H1 (cell line): Measurements from ENCODE around the gene CDC42EP2. TPM values are rescaled to one million over a fixed set of nuclear protein-coding genes. Genes with fewer than 3 reads are reported as not detected.

Experiments used
- CTCF ChIA-PET: fragments of 300-600 bp; sonication (Branson Sonifier 250); formaldehyde crosslinking; loops from one replicate; lab custom pipeline; 2021; ENCODE audit not compliant: partially characterized antibody; lab: Charles Lee
- POLR2A ChIA-PET: fragments of 300-600 bp; sonication (Branson Sonifier 250); formaldehyde crosslinking; loops from one replicate; lab custom pipeline; 2021; ENCODE audit warnings: inconsistent platforms; ENCODE audit not compliant: partially characterized antibody; lab: Charles Lee
- DNase-seq, 2 experiments: peaks; one replicate each; pipeline versions ENCODE4 v3.0.0 to v3.0.0-alpha.2; 2010 to 2022; ENCODE audit warnings: low spot score in 2 of 2, low read depth in 1 of 2, mixed read lengths in 1 of 2
- FAIRE-seq: peaks from 2 replicates; lab custom pipeline; 2011; peaks lifted over from hg19 to GRCh38; lab: Jason Lieb, UNC
- H2AFZ ChIP-seq: 2 replicates; pipeline ENCODE4 v1.8.1; 2012; ENCODE audit warnings: low read length, inconsistent platforms
- H2AK5ac ChIP-seq: 2 replicates; pipeline ENCODE4 v1.6.1; 2013; ENCODE audit warnings: low read depth, low read length
- H2BK120ac ChIP-seq: replicated peaks from 2 replicates; pipeline ENCODE3; 2013; ENCODE audit warnings: low read depth, low read length, inconsistent platforms
- H2BK12ac ChIP-seq: 2 replicates; pipeline ENCODE4 v1.6.1; 2013; ENCODE audit warnings: low read depth, low read length
- H2BK15ac ChIP-seq: 2 replicates; pipeline ENCODE4 v1.6.1; 2013; ENCODE audit warnings: low read length
- H2BK20ac ChIP-seq: 2 replicates; pipeline ENCODE4 v1.6.1; 2013; ENCODE audit warnings: low read length
- H2BK5ac ChIP-seq: 2 replicates; pipeline ENCODE4 v1.6.1; 2013; ENCODE audit warnings: low read depth, low read length
- H3K14ac ChIP-seq: 2 replicates; pipeline ENCODE4 v1.6.1; 2013; ENCODE audit warnings: inconsistent platforms; ENCODE audit not compliant: insufficient read length
- H3K18ac ChIP-seq: 2 replicates; pipeline ENCODE4 v1.6.1; 2013; ENCODE audit warnings: low read length; ENCODE audit errors: extremely low read depth
- H3K23ac ChIP-seq: 2 replicates; pipeline ENCODE4 v1.6.1; 2013; ENCODE audit warnings: inconsistent platforms; ENCODE audit not compliant: insufficient read length
- H3K23me2 ChIP-seq: 2 replicates; pipeline ENCODE4 v1.6.1; 2013; ENCODE audit warnings: low read depth, low read length
- H3K27ac ChIP-seq: 2 replicates; pipeline ENCODE4 v1.6.1; 2011; ENCODE audit warnings: low read depth, low read length, inconsistent platforms
- H3K27me3 ChIP-seq, 4 experiments: replicated peaks in 1 of 4; 1 replicate in 1 of 4; 2 replicates in 3 of 4; pipeline versions ENCODE4 v1.6.1 to v1.8.1; 2011 to 2013; ENCODE audit warnings: low read length in 3 of 4, mild to moderate bottlenecking in 3 of 4, inconsistent platforms in 2 of 4, mixed read lengths in 2 of 4, moderate library complexity in 1 of 4; ENCODE audit not compliant: control insufficient read depth in 3 of 4, insufficient read depth in 3 of 4; ENCODE audit errors: extremely low read depth in 1 of 4
- H3K36me3 ChIP-seq, 4 experiments: 2 replicates each; pipeline versions ENCODE4 v1.6.1 to v1.8.1; 2011 to 2013; ENCODE audit warnings: mild to moderate bottlenecking in 4 of 4, low read length in 3 of 4, moderate library complexity in 2 of 4, control low read depth in 1 of 4, inconsistent platforms in 1 of 4; ENCODE audit not compliant: insufficient read depth in 4 of 4, control insufficient read depth in 2 of 4
- H3K4ac ChIP-seq: replicated peaks from 2 replicates; pipeline ENCODE3; 2013; ENCODE audit warnings: low read length, low read depth, mixed read lengths, inconsistent platforms; ENCODE audit not compliant: insufficient read length
- H3K4me1 ChIP-seq, 4 experiments: replicated peaks in 1 of 4; 1 replicate in 1 of 4; 2 replicates in 3 of 4; pipeline versions ENCODE4 v1.6.1 to v1.8.1; 2011 to 2013; ENCODE audit warnings: low read length in 3 of 4, inconsistent platforms in 2 of 4, mixed read lengths in 1 of 4; ENCODE audit not compliant: insufficient read depth in 4 of 4, control insufficient read depth in 3 of 4
- H3K4me2 ChIP-seq, 2 experiments: 2 replicates each; pipeline versions ENCODE4 v1.6.1 to v1.8.1; 2011 to 2013; ENCODE audit warnings: low read depth in 2 of 2, low read length in 2 of 2, control low read depth in 1 of 2, inconsistent platforms in 1 of 2, mild to moderate bottlenecking in 1 of 2; ENCODE audit not compliant: insufficient read depth in 1 of 2
- H3K4me3 ChIP-seq, 4 experiments: fragments of 200-600, 300-600 bp in 1 of 4; sonication (generic), shearing (Covaris generic), sonication (Bioruptor Twin) in 1 of 4; 2 replicates each; pipeline versions ENCODE4 v1.5.1 to v1.8.1; 2011 to 2016; ENCODE audit warnings: low read length in 4 of 4, low read depth in 3 of 4, control low read depth in 2 of 4, inconsistent platforms in 2 of 4, mild to moderate bottlenecking in 2 of 4, mixed read lengths in 1 of 4, moderate library complexity in 1 of 4; ENCODE audit not compliant: insufficient read depth in 2 of 4; ENCODE audit errors: extremely low read depth in 1 of 4
- H3K56ac ChIP-seq: replicated peaks from 2 replicates; pipeline ENCODE3; 2013; ENCODE audit warnings: low read depth, mild to moderate bottlenecking, mixed read lengths, low read length, inconsistent platforms; ENCODE audit not compliant: insufficient read length
- H3K79me1 ChIP-seq: 2 replicates; pipeline ENCODE4 v1.6.1; 2013; ENCODE audit warnings: low read depth, low read length, control low read depth
- H3K79me2 ChIP-seq, 2 experiments: 2 replicates each; pipeline versions ENCODE4 v1.6.1 to v1.8.1; 2012 to 2013; ENCODE audit warnings: low read length in 2 of 2, mild to moderate bottlenecking in 2 of 2, inconsistent platforms in 1 of 2; ENCODE audit not compliant: insufficient read depth in 2 of 2, control insufficient read depth in 1 of 2
- H3K9ac ChIP-seq, 4 experiments: replicated peaks in 1 of 4; 1 replicate in 1 of 4; 2 replicates in 3 of 4; pipeline versions ENCODE4 v1.6.1 to v1.8.1; 2011 to 2013; ENCODE audit warnings: low read depth in 3 of 4, low read length in 3 of 4, control low read depth in 2 of 4, mild to moderate bottlenecking in 2 of 4, moderate library complexity in 2 of 4, inconsistent platforms in 1 of 4; ENCODE audit errors: extremely low read depth in 1 of 4
- H3K9me3 ChIP-seq, 2 experiments: 2 replicates each; pipeline versions ENCODE4 v1.6.1 to v1.8.1; 2012 to 2013; ENCODE audit warnings: mild to moderate bottlenecking in 2 of 2, moderate library complexity in 2 of 2, control low read depth in 1 of 2, inconsistent platforms in 1 of 2, low read depth in 1 of 2, low read length in 1 of 2, mixed read lengths in 1 of 2; ENCODE audit not compliant: insufficient read depth in 2 of 2
- H4K20me1 ChIP-seq, 2 experiments: replicated peaks in 1 of 2; 2 replicates each; pipeline versions ENCODE3 to v1.8.1; 2011 to 2013; ENCODE audit warnings: inconsistent platforms in 2 of 2, low read length in 2 of 2, mild to moderate bottlenecking in 1 of 2; ENCODE audit not compliant: insufficient read depth in 2 of 2, control insufficient read depth in 1 of 2
- H4K5ac ChIP-seq: 2 replicates; pipeline ENCODE4 v1.6.1; 2013; ENCODE audit warnings: low read length, low read depth, mixed read lengths, inconsistent platforms; ENCODE audit not compliant: insufficient read length
- H4K8ac ChIP-seq: 2 replicates; pipeline ENCODE4 v1.8.0; 2013; ENCODE audit warnings: mild to moderate bottlenecking, moderate library complexity, low read length, inconsistent platforms; ENCODE audit not compliant: insufficient read depth; ENCODE audit errors: extremely low read depth
- H4K91ac ChIP-seq: replicated peaks from 2 replicates; pipeline ENCODE3; 2013; ENCODE audit warnings: low read length, mixed read lengths, inconsistent platforms; ENCODE audit not compliant: insufficient read length
- EP300 ChIP-seq, 2 experiments: IDR thresholded peaks; 1 replicate in 1 of 2; 2 replicates in 1 of 2; pipeline ENCODE4 v1.6.1; 2011 to 2012; ENCODE audit warnings: low read depth in 2 of 2, low read length in 2 of 2, mild to moderate bottlenecking in 2 of 2, borderline replicate concordance in 1 of 2, inconsistent platforms in 1 of 2, moderate library complexity in 1 of 2
- EZH2 ChIP-seq: fragments of 200-600 bp; sonication (generic); IDR thresholded peaks from 2 replicates; pipeline ENCODE4 v1.7.1; 2012; ENCODE audit warnings: low read depth, mild to moderate bottlenecking, moderate library complexity, low read length, inconsistent platforms; ENCODE audit not compliant: severe bottlenecking
- HDAC2 ChIP-seq, 2 experiments: fragments of 300-600 bp in 1 of 2; sonication (generic) in 1 of 2; IDR thresholded peaks; 2 replicates each; pipeline ENCODE4 v1.6.1; 2011 to 2012; ENCODE audit warnings: low read depth in 2 of 2, low read length in 2 of 2, mild to moderate bottlenecking in 2 of 2, moderate library complexity in 2 of 2, borderline replicate concordance in 1 of 2, inconsistent platforms in 1 of 2
- JUN ChIP-seq: IDR thresholded peaks from 2 replicates; pipeline ENCODE4 v1.6.1; 2011; ENCODE audit warnings: low read depth, mild to moderate bottlenecking, improper control_type of control experiment, low read length
- KDM1A ChIP-seq: fragments of 200-600, 300-600 bp; sonication (generic); IDR thresholded peaks from 2 replicates; pipeline ENCODE4 v1.7.1; 2016; ENCODE audit warnings: mild to moderate bottlenecking, low read length, borderline replicate concordance
- RXRA ChIP-seq: IDR thresholded peaks from 2 replicates; pipeline ENCODE4 v1.6.1; 2011; ENCODE audit warnings: low read depth, mild to moderate bottlenecking, low read length, moderate library complexity; ENCODE audit not compliant: insufficient read depth
- WGBS, 2 experiments: shearing (Covaris generic) in 1 of 2; methylation state at CpG; one replicate each; pipeline versions ENCODE4 v1.1.6 to v1.1.7; 2013 to 2015; ENCODE audit warnings: low lambda C conversion rate in 2 of 2, mixed read lengths in 2 of 2, inconsistent platforms in 1 of 2, low coverage in 1 of 2, missing lambda C conversion rate in 1 of 2; ENCODE audit not compliant: insufficient replicate concordance in 2 of 2, insufficient coverage in 1 of 2, insufficient read length in 1 of 2; ENCODE audit errors: extremely low coverage in 1 of 2, missing lambda C conversion rate in 1 of 2; 5-methylcytosine and 5-hydroxymethylcytosine counted together
- polyA plus RNA-seq, 7 experiments: library from polyadenylated mRNA; depleted of rRNA in 3 of 7; stranded (reverse) in 5 of 7; unstranded in 2 of 7; fragments of >200 nt in 5 of 7; fragments of 200-250 nt in 2 of 7; gene quantifications; 1 replicate in 5 of 7; 2 replicates in 1 of 7; 4 replicates in 1 of 7; pipeline versions ENCODE4 v1.2.1 to v1.2.3, GENCODE V29; 2011 to 2013; ENCODE audit warnings: missing spikeins in 2 of 7, mixed read lengths in 2 of 7
- total RNA-seq: library from RNA; stranded (reverse); fragmentation: NEBNext Ultra II Directional; extraction: Animal tissue kit (Norgen Biotek cat#: 25700); gene quantifications from 2 replicates; pipeline ENCODE4 v1.2.1, GENCODE V29; 2021
- TF ChIP-seq, protein P1 (sequence below): IDR thresholded peaks from 2 replicates; pipeline ENCODE4 v1.6.1; 2011; ENCODE audit warnings: low read length, improper control_type of control experiment

Gene CDC42EP2
- total and polyA plus RNA-seq, 2 of the 8 experiments (the other 6 are each of a cell fraction or from before 2014, with no cell fraction given) = 11.8 to 13.3 TPM

DNA sequence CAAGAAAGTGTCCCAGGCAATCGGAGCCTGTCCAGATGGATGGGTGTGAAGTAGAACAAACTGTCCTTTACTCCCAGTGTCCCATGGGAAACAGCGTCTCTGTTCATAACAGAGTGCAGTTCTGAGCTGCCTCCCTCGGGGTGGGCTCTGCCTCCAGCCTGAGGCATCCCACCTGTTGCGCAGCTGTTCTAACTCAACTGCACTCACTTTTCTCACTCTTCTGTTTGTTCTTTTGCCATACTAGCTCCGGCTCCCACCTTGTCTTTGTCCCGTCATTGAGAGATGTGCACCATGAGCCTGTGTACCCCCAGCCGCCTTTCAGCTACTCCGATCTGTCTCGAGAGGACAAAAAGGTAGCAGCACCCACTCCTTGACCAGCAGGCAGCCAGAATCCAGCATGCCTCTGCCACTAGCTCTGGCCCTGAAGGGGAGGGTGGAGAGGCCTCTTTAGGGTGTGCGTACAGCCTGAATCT is 20.7 kb upstream of the CDC42EP2 start:
- peaks cover 35 to 80% (median 63%) of the 10 kb centered on the region in 4 experiments for H3K36me3 ChIP-seq
- H4K8ac ChIP-seq = no peak overlapping the region
- DNase-seq (no peak), FAIRE-seq (no peak)
- 95% methylated on average over 10 of the region's 10 CpGs; no CpG with 5 or more reads in 1 of the 2 experiments for WGBS, 2 experiments
- no peak overlapping the region for H3K4me3 ChIP-seq
- H3K14ac ChIP-seq = no peak overlapping the region
- no peak overlapping the region for H3K9ac ChIP-seq
- H3K4ac ChIP-seq = no peak overlapping the region
- H4K91ac ChIP-seq = no peak overlapping the region
- H3K27me3 ChIP-seq = no peaks in the 10 kb centered on the region
- no peak for TF ChIP-seq EP300 (IDR thresholded peaks at IDR 0.05; ENCODE audit: borderline replicate concordance in 1 of 2, low read depth in 2 of 2, low read length in 2 of 2)
- no peak for TF ChIP-seq JUN
- no peak for TF ChIP-seq HDAC2 (IDR thresholded peaks at IDR 0.05; ENCODE audit: borderline replicate concordance in 1 of 2, low read depth in 2 of 2, low read length in 2 of 2)
- TF ChIP-seq EZH2 = no peak
- TF ChIP-seq KDM1A = no peak
- TF ChIP-seq RXRA = no peak
- TF ChIP-seq, protein P1, sequence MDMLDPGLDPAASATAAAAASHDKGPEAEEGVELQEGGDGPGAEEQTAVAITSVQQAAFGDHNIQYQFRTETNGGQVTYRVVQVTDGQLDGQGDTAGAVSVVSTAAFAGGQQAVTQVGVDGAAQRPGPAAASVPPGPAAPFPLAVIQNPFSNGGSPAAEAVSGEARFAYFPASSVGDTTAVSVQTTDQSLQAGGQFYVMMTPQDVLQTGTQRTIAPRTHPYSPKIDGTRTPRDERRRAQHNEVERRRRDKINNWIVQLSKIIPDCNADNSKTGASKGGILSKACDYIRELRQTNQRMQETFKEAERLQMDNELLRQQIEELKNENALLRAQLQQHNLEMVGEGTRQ = no peak
- H3K27ac ChIP-seq = no peak overlapping the region
- no peak overlapping the region for H3K4me2 ChIP-seq
- H3K23ac ChIP-seq = no peak overlapping the region
- H3K9me3 ChIP-seq = no peaks in the 10 kb centered on the region
- H3K23me2 ChIP-seq = no peaks in the 10 kb centered on the region
- no peaks in the 10 kb centered on the region for H4K20me1 ChIP-seq
- H2BK12ac ChIP-seq = no peak overlapping the region
- H3K18ac ChIP-seq = no peak overlapping the region
- H3K79me1 ChIP-seq = no peaks in the 10 kb centered on the region; the same call in 1 of the 2 replicates
- H3K4me1 ChIP-seq = no peaks in the 10 kb centered on the region
- CTCF ChIA-PET = interaction anchor here (0.9 to 52.8 kb wide), 3 partner anchors 7 to 277 kb away, joined by 3 to 1179 read pairs (median 1179); partner anchors contain the start of genes CDC42EP2, DPF2 and ZNRD2
- H3K79me2 ChIP-seq = no peaks in the 10 kb centered on the region
- H2AK5ac ChIP-seq = no peak overlapping the region
- no peak overlapping the region for H4K5ac ChIP-seq
- H3K56ac ChIP-seq = no peak overlapping the region
- POLR2A ChIA-PET = interaction anchor here (0.6 to 3.9 kb wide), 6 partner anchors 13 to 517 kb away, joined by 3 to 34 read pairs (median 4); partner anchors contain the start of gene NEAT1
- H2BK15ac ChIP-seq = no peak overlapping the region
- H2BK5ac ChIP-seq = no peak overlapping the region
- no peak overlapping the region for H2BK20ac ChIP-seq
- H2BK120ac ChIP-seq = no peak overlapping the region
- no peak overlapping the region for H2AFZ ChIP-seq
